ENCODE measurements around the gene POLDIP2. TPM values are rescaled to one million over a fixed set of nuclear protein-coding genes. Genes with fewer than 3 reads are reported as not detected.

The POLDIP2 gene, protein sequence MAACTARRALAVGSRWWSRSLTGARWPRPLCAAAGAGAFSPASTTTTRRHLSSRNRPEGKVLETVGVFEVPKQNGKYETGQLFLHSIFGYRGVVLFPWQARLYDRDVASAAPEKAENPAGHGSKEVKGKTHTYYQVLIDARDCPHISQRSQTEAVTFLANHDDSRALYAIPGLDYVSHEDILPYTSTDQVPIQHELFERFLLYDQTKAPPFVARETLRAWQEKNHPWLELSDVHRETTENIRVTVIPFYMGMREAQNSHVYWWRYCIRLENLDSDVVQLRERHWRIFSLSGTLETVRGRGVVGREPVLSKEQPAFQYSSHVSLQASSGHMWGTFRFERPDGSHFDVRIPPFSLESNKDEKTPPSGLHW
- 57.2 TPM for total RNA-seq (ENCODE audit: unreplicated experiment)
- long read RNA-seq, transcript POLDIP2-201 (11 exons, 2,121 nt), result major isoform, 82 of 88 reads
- long read RNA-seq, partial matches to known transcripts, result 2 of 88 reads
- long read RNA-seq, other reads (novel, unspliced or antisense), result 4 of 88 reads

DNA sequence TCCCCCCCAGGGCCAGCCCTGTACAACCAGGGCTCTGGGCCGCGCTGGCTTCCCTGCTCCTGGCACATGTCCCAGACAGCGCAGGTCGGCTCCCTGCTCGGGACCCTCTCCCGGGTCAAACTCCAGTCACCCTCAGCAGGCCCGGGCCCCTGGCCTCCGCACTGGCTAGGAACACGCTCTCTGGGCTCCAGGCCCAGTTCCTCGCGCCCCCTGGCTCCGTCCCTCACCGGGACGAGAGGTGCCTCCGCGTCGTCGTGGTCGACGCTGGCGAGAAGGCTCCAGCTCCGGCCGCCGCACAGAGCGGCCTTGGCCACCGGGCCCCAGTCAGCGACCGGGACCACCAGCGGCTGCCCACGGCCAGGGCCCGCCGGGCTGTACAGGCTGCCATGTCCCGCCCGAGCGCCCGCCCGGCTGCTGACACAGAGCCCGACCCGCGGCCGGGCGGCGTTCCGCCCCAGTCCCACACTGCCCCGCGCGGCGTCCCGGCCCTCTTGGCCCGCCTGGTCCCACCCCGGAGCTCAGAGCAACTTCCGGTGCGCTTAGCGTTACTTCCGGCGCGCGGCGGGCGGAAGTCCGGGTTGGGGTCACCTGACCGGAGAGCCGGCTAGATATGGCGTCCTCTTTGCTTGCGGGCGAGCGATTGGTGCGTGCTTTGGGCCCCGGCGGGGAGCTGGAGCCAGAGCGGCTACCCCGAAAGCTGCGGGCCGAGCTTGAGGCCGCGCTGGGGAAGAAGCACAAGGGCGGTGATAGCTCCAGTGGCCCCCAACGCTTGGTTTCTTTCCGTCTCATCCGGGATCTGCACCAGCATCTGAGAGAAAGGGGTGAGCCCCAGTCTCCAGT lies at the start of gene POLDIP2:
POLDIP2 (minus strand) TSS at position 467 of the 840 bp plus-strand sequence; CDS start at position 388, 79 bp downstream.
- H3K27ac Mint-ChIP-seq (ENCODE audit: unreplicated experiment), result peak within 1 kb of the TSS; percentile 96

DNA sequence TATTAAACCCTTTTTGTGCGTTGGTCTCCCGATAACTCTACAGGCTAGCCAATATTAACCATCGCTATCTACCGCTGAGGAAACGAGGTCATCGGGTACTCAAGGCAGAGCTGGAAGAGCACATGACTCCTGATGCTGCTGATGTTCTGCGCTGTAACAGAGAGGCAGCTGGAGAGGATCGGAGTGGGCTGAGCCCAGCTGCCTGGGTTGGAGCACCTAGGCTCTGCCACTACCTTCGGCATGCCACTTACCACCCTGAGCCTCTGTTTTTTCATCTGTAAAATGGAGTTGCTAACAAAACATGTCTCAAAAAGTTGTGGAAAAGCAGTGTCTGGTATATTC lies 49.1 kb upstream of the POLDIP2 start:
- no peak overlapping the region for H3K27ac Mint-ChIP-seq (ENCODE audit: unreplicated experiment)
- peak overlapping the region; percentile 64 for H3K4me3 Mint-ChIP-seq (ENCODE audit: unreplicated experiment)
- H3K4me1 Mint-ChIP-seq (ENCODE audit: unreplicated experiment), result peaks cover 38% of the 10 kb centered on the region
- H3K36me3 Mint-ChIP-seq (ENCODE audit: low read depth, unreplicated experiment), result no peaks in the 10 kb centered on the region
- DNase-seq (ENCODE audit: low spot score), result no peak
- TF ChIP-seq, protein P1, sequence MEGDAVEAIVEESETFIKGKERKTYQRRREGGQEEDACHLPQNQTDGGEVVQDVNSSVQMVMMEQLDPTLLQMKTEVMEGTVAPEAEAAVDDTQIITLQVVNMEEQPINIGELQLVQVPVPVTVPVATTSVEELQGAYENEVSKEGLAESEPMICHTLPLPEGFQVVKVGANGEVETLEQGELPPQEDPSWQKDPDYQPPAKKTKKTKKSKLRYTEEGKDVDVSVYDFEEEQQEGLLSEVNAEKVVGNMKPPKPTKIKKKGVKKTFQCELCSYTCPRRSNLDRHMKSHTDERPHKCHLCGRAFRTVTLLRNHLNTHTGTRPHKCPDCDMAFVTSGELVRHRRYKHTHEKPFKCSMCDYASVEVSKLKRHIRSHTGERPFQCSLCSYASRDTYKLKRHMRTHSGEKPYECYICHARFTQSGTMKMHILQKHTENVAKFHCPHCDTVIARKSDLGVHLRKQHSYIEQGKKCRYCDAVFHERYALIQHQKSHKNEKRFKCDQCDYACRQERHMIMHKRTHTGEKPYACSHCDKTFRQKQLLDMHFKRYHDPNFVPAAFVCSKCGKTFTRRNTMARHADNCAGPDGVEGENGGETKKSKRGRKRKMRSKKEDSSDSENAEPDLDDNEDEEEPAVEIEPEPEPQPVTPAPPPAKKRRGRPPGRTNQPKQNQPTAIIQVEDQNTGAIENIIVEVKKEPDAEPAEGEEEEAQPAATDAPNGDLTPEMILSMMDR (IDR thresholded peaks at IDR 0.05; ENCODE audit: unreplicated experiment), result no peak
- no peaks in the 10 kb centered on the region for H3K9me3 Mint-ChIP-seq (ENCODE audit: unreplicated experiment)
- H3K27me3 Mint-ChIP-seq (ENCODE audit: unreplicated experiment), result peaks cover 9% of the 10 kb centered on the region

More for the DNA sequence above, at the start of gene POLDIP2:
- TF ChIP-seq, protein P1 (IDR thresholded peaks at IDR 0.05; ENCODE audit: unreplicated experiment), result no peak
- peaks cover 42% of the 10 kb centered on the region for H3K36me3 Mint-ChIP-seq (ENCODE audit: low read depth, unreplicated experiment)
- DNase-seq (ENCODE audit: low spot score), result peak; percentile 96
- H3K4me1 Mint-ChIP-seq (ENCODE audit: unreplicated experiment), result peaks cover 19% of the 10 kb centered on the region
- peak within 1 kb of the TSS; percentile 96 for H3K4me3 Mint-ChIP-seq (ENCODE audit: unreplicated experiment)
- no peaks in the 10 kb centered on the region for H3K9me3 Mint-ChIP-seq (ENCODE audit: unreplicated experiment)
- peaks cover 6% of the 10 kb centered on the region for H3K27me3 Mint-ChIP-seq (ENCODE audit: unreplicated experiment)

DNA sequence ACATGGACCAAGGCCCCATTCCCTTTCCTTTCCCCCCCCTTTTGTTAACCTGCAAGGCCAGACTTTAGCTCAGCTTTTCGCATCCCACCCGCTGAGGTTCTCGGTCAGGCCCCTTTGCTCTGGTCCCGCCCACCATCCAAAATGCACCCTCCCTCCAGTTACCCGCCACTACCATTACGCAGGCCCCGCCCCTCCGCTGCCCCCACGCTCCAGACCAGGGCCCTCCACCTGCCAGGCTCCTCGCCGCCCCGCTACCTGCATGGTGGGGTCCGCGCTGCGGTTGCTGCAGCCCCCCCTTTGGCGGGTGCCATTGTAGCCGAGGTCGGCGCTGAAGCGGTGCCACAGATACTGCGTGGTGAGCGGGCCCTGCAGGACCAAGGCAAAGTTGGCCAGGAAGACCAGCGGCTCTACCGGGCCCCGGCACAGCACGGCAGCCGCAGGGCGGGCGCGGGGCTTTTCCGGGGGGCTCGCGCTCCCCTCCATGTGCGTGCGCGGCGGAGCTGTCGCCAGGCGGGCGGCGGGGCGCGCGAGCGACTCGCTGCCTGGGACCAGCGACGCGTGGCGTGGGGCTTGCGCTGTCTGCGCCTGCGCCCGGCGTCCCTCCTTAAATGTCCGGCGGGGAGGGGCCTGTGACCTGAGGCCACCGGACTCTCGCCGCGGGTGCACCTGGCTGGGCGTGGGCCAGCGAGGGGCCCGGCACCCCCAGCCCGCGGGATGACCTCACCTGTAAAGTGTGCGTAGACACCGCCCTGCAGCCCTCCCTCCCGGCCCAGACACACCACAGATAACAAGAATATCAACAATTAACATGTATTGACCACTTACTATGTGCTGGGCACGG lies 48.5 kb upstream of the POLDIP2 start, which contains the start of gene SLC46A1:
SLC46A1 (minus strand) TSS at position 581 of the 841 bp plus-strand sequence; CDS start at position 483, 98 bp downstream.
- peaks cover 9% of the 10 kb centered on the region for H3K27me3 Mint-ChIP-seq (ENCODE audit: unreplicated experiment)
- no peaks in the 10 kb centered on the region for H3K9me3 Mint-ChIP-seq (ENCODE audit: unreplicated experiment)
- peak; percentile 49 for DNase-seq (ENCODE audit: low spot score)
- H3K4me1 Mint-ChIP-seq (ENCODE audit: unreplicated experiment), result peaks cover 43% of the 10 kb centered on the region
- no peak within 1 kb of the TSS for H3K27ac Mint-ChIP-seq (ENCODE audit: unreplicated experiment)
- TF ChIP-seq, protein P1 (IDR thresholded peaks at IDR 0.05; ENCODE audit: unreplicated experiment), result no peak
- H3K4me3 Mint-ChIP-seq (ENCODE audit: unreplicated experiment), result peak within 1 kb of the TSS; percentile 81
- peaks cover 3% of the 10 kb centered on the region for H3K36me3 Mint-ChIP-seq (ENCODE audit: low read depth, unreplicated experiment)

DNA sequence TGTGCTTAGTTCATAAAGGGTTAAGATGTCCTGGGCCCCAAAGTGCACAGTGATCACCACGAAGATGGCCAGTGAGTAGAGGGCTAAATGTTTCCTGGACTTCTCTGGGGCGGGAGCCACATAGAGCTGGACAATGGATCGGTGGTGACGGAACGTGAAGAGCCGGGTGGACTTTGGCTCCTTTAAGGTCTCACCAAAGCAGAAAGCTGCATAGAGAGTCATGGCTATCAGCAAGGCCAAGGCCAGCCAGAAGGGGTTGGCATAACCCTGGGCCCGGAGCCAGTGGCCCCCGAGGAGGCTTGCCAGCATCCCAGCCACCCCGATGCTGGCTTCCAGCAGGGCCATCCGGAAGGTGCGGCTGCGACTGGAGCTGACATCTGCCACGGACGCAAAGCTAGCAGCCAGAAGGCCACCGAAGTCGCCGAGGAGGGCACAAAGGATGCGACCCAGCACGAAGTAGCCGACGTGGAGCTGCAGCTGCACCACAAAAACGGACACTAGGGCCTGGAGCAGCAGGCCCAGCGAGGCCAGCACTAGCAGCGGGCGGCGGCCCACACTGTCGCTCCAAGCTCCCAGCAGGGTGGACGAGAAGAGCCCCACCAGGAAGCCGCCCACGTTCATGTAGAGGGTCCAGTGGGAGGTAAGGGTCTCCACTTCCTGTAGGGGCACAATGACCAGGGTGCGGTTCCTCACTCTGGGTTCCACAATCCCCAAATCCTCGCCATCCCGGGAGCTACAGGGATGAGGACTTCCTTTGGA lies 47.7 kb upstream of the POLDIP2 start:
- Mint-ChIP-seq H3K27me3 (ENCODE audit: unreplicated experiment) (peaks cover 9% of the 10 kb centered on the region), H3K4me3 (ENCODE audit: unreplicated experiment) (peak overlapping the region; percentile 81), H3K4me1 (ENCODE audit: unreplicated experiment) (peaks cover 43% of the 10 kb centered on the region), H3K9me3 (ENCODE audit: unreplicated experiment) (no peaks in the 10 kb centered on the region), H3K27ac (ENCODE audit: unreplicated experiment) (no peak overlapping the region), H3K36me3 (ENCODE audit: low read depth, unreplicated experiment) (peaks cover 3% of the 10 kb centered on the region)
- no peak for DNase-seq (ENCODE audit: low spot score)
- TF ChIP-seq, protein P1 (IDR thresholded peaks at IDR 0.05; ENCODE audit: unreplicated experiment), result no peak

Data from endothelial cell (in vitro differentiated cells).